ENCODE results near the gene MIAT.

MIAT gene

DNA sequence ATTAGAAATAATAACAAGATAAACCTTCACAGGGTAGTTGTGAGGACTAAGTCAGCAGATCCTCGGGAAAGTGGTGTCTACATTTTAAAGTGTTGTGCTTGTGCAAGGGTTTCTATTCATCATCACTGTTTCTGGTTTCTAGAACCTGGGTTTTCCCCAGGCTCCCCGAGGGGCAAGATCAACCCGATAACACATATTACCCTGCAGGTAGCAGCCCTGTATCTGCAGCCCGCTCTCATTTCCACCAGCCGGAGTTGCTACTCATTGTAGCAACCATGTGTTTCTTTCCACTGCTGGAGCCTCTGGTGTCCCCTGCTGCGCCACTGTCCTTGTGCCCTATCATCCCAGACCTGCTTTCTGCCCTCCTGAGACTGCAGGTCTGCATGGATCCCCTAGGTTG is 67.0 kb downstream of the MIAT start:
- no peak for DNase-seq (ENCODE audit: low read depth in 1 of 2, low spot score in 1 of 2)

DNA sequence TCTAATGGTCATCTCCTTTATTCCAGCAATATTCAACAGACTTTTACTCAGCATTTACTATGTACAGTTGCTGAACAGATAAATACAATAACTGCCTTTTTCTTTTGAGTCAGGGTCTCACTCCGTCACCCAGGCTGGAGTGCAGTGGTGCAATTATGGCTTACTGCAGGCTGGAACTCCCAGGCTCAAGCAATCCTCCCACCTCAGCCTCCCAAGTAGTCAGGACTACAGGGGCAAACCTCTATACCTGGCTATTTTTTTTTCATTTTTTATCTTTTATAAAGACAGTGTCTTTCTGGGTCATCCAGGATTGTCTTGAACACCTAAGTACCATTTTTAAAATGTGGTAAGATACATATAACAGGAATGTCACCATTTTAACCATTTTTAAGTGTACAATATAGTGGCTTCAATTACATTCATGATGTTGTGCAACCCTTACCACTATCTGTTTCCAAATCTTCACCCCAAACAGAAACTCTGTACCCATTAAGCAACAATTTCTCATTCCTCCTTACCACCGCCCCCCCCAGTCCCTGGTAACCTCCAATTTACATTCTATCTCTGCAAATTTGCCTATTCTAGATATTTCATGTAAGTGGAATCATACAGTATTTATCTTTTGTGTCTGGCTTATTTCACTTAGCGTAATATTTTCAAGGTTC is 67.8 kb downstream of the MIAT start:
- no peak for DNase-seq (ENCODE audit: low read depth in 1 of 2, low spot score in 1 of 2)
